H9 (cell line): ENCODE measurements around the gene CLOCK. TPM values are rescaled to one million over a fixed set of nuclear protein-coding genes. Genes with fewer than 3 reads are reported as not detected.

Experiments used
- DNase-seq: peaks from one replicate; pipeline ENCODE4 v3.0.0-alpha.2; 2017
- H2AFZ ChIP-seq: one replicate; pipeline ENCODE4 v1.6.1; 2013; ENCODE audit warnings: mild to moderate bottlenecking, low read length, control low read depth, moderate library complexity
- H2AK5ac ChIP-seq: 2 replicates; pipeline ENCODE4 v1.6.1; 2013; ENCODE audit warnings: low read length, control low read depth, mixed read lengths; ENCODE audit not compliant: insufficient read length
- H2BK120ac ChIP-seq: one replicate; pipeline ENCODE4 v1.6.1; 2013; ENCODE audit warnings: low read depth, mild to moderate bottlenecking, low read length, control low read depth, inconsistent platforms; ENCODE audit not compliant: poor library complexity, severe bottlenecking
- H2BK12ac ChIP-seq: 2 replicates; pipeline ENCODE4 v1.6.1; 2013; ENCODE audit warnings: low read length, control low read depth, mixed read lengths, low read depth; ENCODE audit not compliant: insufficient read length
- H2BK15ac ChIP-seq: 2 replicates; pipeline ENCODE4 v1.6.1; 2013; ENCODE audit warnings: low read depth, low read length, control low read depth
- H2BK20ac ChIP-seq: one replicate; pipeline ENCODE4 v1.6.1; 2013; ENCODE audit warnings: low read depth, mild to moderate bottlenecking, low read length, control low read depth, inconsistent platforms; ENCODE audit not compliant: poor library complexity, severe bottlenecking
- H2BK5ac ChIP-seq: 2 replicates; pipeline ENCODE4 v1.6.1; 2013; ENCODE audit warnings: low read length, control low read depth, mixed read lengths; ENCODE audit not compliant: insufficient read length
- H3K14ac ChIP-seq: 2 replicates; pipeline ENCODE4 v1.6.1; 2013; ENCODE audit warnings: low read length, control low read depth; ENCODE audit not compliant: insufficient read depth
- H3K18ac ChIP-seq: 2 replicates; pipeline ENCODE4 v1.6.1; 2013; ENCODE audit warnings: low read depth, mild to moderate bottlenecking, mixed read lengths, low read length, control low read depth; ENCODE audit not compliant: insufficient read length
- H3K23ac ChIP-seq: 2 replicates; pipeline ENCODE4 v1.6.1; 2013; ENCODE audit warnings: low read length, control low read depth, mixed read lengths, low read depth; ENCODE audit not compliant: insufficient read length
- H3K23me2 ChIP-seq: 2 replicates; pipeline ENCODE4 v1.6.1; 2013; ENCODE audit warnings: low read depth, mild to moderate bottlenecking, mixed read lengths, low read length, control low read depth; ENCODE audit not compliant: insufficient read length, poor library complexity, severe bottlenecking
- H3K27ac ChIP-seq: 2 replicates; pipeline ENCODE4 v1.5.1; 2013; ENCODE audit warnings: low read length, control low read depth, mixed read lengths, low read depth; ENCODE audit not compliant: insufficient read length
- H3K27me3 ChIP-seq: 2 replicates; pipeline ENCODE4 v1.6.1; 2013; ENCODE audit warnings: low read length, control low read depth, inconsistent platforms; ENCODE audit not compliant: insufficient read depth
- H3K4ac ChIP-seq: 2 replicates; pipeline ENCODE4 v1.6.1; 2013; ENCODE audit warnings: low read depth, mild to moderate bottlenecking, control low read depth, inconsistent platforms, low read length, moderate library complexity
- H3K4me1 ChIP-seq: 2 replicates; pipeline ENCODE4 v1.6.1; 2013; ENCODE audit warnings: low read length, control low read depth, inconsistent platforms; ENCODE audit not compliant: insufficient read depth
- H3K4me2 ChIP-seq: 2 replicates; pipeline ENCODE4 v1.6.1; 2013; ENCODE audit warnings: low read length, control low read depth, mixed read lengths; ENCODE audit not compliant: insufficient read length, insufficient read depth
- H3K56ac ChIP-seq: 2 replicates; pipeline ENCODE4 v1.6.1; 2013; ENCODE audit warnings: low read depth, mild to moderate bottlenecking, mixed read lengths, low read length, control low read depth; ENCODE audit not compliant: insufficient read length
- H3K79me1 ChIP-seq: 2 replicates; pipeline ENCODE4 v1.6.1; 2013; ENCODE audit warnings: low read depth, mild to moderate bottlenecking, moderate library complexity, low read length, control low read depth, inconsistent platforms; ENCODE audit not compliant: insufficient read depth, poor library complexity, severe bottlenecking
- H3K79me2 ChIP-seq: 2 replicates; pipeline ENCODE4 v1.6.1; 2013; ENCODE audit warnings: low read length, control low read depth, inconsistent platforms; ENCODE audit not compliant: insufficient read depth
- H3K9ac ChIP-seq: 2 replicates; pipeline ENCODE4 v1.6.1; 2013; ENCODE audit warnings: low read length, control low read depth, mixed read lengths; ENCODE audit not compliant: insufficient read length; ENCODE audit errors: extremely low read depth
- H3K9me3 ChIP-seq: one replicate; pipeline ENCODE4 v1.6.1; 2013; ENCODE audit warnings: low read depth, low read length, inconsistent platforms; ENCODE audit not compliant: control insufficient read depth
- H3T11ph ChIP-seq: one replicate; pipeline ENCODE4 v1.6.1; 2013; ENCODE audit warnings: mild to moderate bottlenecking, low read length, control low read depth, inconsistent platforms
- H4K20me1 ChIP-seq: one replicate; pipeline ENCODE4 v1.6.1; 2013; ENCODE audit not compliant: control insufficient read depth, insufficient read length, insufficient read depth
- H4K5ac ChIP-seq: 2 replicates; pipeline ENCODE4 v1.6.1; 2013; ENCODE audit warnings: low read depth, mild to moderate bottlenecking, mixed read lengths, low read length, control low read depth; ENCODE audit not compliant: insufficient read length
- H4K8ac ChIP-seq: replicated peaks from 2 replicates; pipeline ENCODE4 v1.6.1; 2013; ENCODE audit warnings: low read length, control low read depth, mixed read lengths, low read depth; ENCODE audit not compliant: insufficient read length
- H4K91ac ChIP-seq: 2 replicates; pipeline ENCODE4 v1.6.1; 2013; ENCODE audit warnings: low read depth, mild to moderate bottlenecking, moderate library complexity, mixed read lengths, low read length, control low read depth; ENCODE audit not compliant: insufficient read length
- H3K27ac Mint-ChIP-seq, 3 experiments: 2 replicates in 2 of 3; 3 replicates in 1 of 3; pipeline ENCODE4 v1.8.0; 2020 to 2021; ENCODE audit warnings: mixed read lengths in 3 of 3, mild to moderate bottlenecking in 1 of 3, moderate library complexity in 1 of 3
- H3K27me3 Mint-ChIP-seq: 2 replicates; pipeline ENCODE4 v1.8.0; 2021; ENCODE audit warnings: low read depth, mild to moderate bottlenecking, moderate library complexity, mixed read lengths
- H3K36me3 Mint-ChIP-seq, 3 experiments: 2 replicates in 2 of 3; 3 replicates in 1 of 3; pipeline ENCODE4 v1.8.0; 2020 to 2021; ENCODE audit warnings: low read depth in 3 of 3, mixed read lengths in 3 of 3; ENCODE audit not compliant: insufficient read depth in 1 of 3
- H3K4me1 Mint-ChIP-seq, 2 experiments: 2 replicates each; pipeline ENCODE4 v1.8.0; 2020; ENCODE audit warnings: mixed read lengths in 2 of 2
- H3K4me3 Mint-ChIP-seq, 2 experiments: 2 replicates in 1 of 2; 3 replicates in 1 of 2; pipeline ENCODE4 v1.8.0; 2020 to 2021; ENCODE audit warnings: mild to moderate bottlenecking in 2 of 2, mixed read lengths in 2 of 2, moderate library complexity in 1 of 2
- H3K9me3 Mint-ChIP-seq, 2 experiments: 2 replicates in 1 of 2; 3 replicates in 1 of 2; pipeline ENCODE4 v1.8.0; 2020; ENCODE audit warnings: mild to moderate bottlenecking in 2 of 2, mixed read lengths in 2 of 2, moderate library complexity in 1 of 2
- WGBS: extraction: QIAGEN DNeasy Blood & Tissue Kit; methylation state at CpG from one replicate; pipeline ENCODE4 v1.1.7; 2013; ENCODE audit warnings: missing lambda C conversion rate, low lambda C conversion rate, mixed read lengths; ENCODE audit not compliant: insufficient read length; ENCODE audit errors: extremely low coverage; 5-methylcytosine and 5-hydroxymethylcytosine counted together
- total RNA-seq: library from RNA; stranded (reverse); gene quantifications from 2 replicates; pipeline ENCODE4 v1.2.1, GENCODE V29; 2021
- TF ChIP-seq, protein P1 (sequence below): fragments of 200-600 bp; sonication (generic); conservative IDR thresholded peaks from 3 replicates; pipeline ENCODE4 v1.8.0; 2021; ENCODE audit warnings: antibody characterized with exemption, mild to moderate bottlenecking

CLOCK gene
- total RNA-seq, 1 experiment from 2014 or later = 16.2 TPM

DNA sequence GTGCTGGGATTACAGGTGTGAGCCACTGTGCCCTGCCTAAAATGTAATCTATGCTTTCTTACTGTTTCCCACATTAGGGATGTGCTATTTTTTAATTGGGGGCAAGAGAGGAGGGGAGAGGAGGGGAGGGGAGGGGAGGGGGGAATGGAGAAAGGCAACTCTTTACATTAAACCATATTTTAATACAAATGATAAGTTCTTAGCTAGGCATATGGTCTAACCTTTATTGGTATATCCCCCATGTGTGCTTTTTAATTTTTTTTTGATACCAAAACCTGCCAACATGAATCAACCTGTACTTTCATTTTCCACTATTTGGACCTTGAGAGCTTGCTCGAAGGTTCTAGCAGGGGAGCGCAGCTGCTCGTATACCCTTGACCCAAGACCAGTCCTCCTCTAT lies 6.4 kb downstream of the CLOCK start:
- Mint-ChIP-seq H3K4me1 (peaks cover 29 to 37% of the 10 kb centered on the region in 2 experiments), H3K36me3 (peaks cover 17 to 24% (median 18%) of the 10 kb centered on the region in 3 experiments), H3K27me3 (no peaks in the 10 kb centered on the region), H3K27ac (peak overlapping the region in 2 of 3 experiments; percentile 12 to 68; a peak in 2 of 7 replicates), H3K9me3 (peaks cover 11 to 12% of the 10 kb centered on the region in 2 experiments; a peak in 4 of 5 replicates), H3K4me3 (no peak overlapping the region)
- Histone ChIP-seq H3K27ac (no peak overlapping the region), H3K56ac (no peak overlapping the region), H2BK20ac (no peak overlapping the region), H3T11ph (no peak overlapping the region), H3K79me1 (peaks cover 2% of the 10 kb centered on the region), H3K27me3 (no peaks in the 10 kb centered on the region), H3K23me2 (no peaks in the 10 kb centered on the region), H3K14ac (no peak overlapping the region), H3K79me2 (peaks cover 15% of the 10 kb centered on the region; the same call in 1 of the 2 replicates), H4K91ac (no peak overlapping the region), H4K20me1 (peaks cover 2% of the 10 kb centered on the region), H2BK15ac (no peak overlapping the region), H3K23ac (no peak overlapping the region), H3K9ac (no peak overlapping the region), H3K18ac (no peak overlapping the region), H4K8ac (no peak overlapping the region), H3K4me1 (peaks cover 2% of the 10 kb centered on the region; the same call in 1 of the 2 replicates), H3K9me3 (no peaks in the 10 kb centered on the region), H4K5ac (no peak overlapping the region), H2AFZ (no peak overlapping the region), H3K4ac (no peak overlapping the region), H2AK5ac (no peak overlapping the region), H2BK12ac (no peak overlapping the region), H3K4me2 (no peak overlapping the region), H2BK5ac (no peak overlapping the region), H2BK120ac (no peak overlapping the region)
- TF ChIP-seq, protein P1, sequence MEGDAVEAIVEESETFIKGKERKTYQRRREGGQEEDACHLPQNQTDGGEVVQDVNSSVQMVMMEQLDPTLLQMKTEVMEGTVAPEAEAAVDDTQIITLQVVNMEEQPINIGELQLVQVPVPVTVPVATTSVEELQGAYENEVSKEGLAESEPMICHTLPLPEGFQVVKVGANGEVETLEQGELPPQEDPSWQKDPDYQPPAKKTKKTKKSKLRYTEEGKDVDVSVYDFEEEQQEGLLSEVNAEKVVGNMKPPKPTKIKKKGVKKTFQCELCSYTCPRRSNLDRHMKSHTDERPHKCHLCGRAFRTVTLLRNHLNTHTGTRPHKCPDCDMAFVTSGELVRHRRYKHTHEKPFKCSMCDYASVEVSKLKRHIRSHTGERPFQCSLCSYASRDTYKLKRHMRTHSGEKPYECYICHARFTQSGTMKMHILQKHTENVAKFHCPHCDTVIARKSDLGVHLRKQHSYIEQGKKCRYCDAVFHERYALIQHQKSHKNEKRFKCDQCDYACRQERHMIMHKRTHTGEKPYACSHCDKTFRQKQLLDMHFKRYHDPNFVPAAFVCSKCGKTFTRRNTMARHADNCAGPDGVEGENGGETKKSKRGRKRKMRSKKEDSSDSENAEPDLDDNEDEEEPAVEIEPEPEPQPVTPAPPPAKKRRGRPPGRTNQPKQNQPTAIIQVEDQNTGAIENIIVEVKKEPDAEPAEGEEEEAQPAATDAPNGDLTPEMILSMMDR = no peak
- no peak for DNase-seq
- no CpG with 5 or more reads among the region's 3 CpGs for WGBS
